Measurements from ENCODE around the gene SIAE.

Gene SIAE

DNA sequence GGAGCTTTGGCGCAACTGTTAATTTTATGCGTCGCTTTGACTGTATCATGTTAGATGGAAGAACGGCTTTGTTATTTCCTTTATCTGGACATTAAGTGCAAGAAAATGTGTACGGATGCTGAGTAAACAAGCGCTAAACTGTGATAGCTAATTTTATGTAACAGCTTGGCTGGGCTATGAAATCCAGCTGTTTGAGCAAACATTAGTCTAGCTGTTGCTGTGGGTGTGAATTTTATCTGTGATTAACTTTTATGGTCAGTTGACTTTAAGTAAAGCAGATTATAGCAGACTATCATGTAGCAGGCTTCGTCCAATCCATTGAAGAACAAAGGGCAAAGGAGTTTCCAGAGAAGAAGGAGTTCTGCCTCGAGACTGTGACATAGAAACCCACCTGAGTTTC, 89.8 kb downstream of the SIAE start:
- in situ Hi-C loops (cut with MboI; ENCODE audit: low sequenced_read_pairs) = loop anchor here (10.0 kb wide), 1 partner anchor 169 kb away; no protein-coding TSS in a partner anchor

All from HL-60/S4 (cell line).